UCSD-AML1 (cell line): Measurements from ENCODE around the gene LRRC55.

Experiments used
- DNase-seq: peaks from one replicate; lab custom pipeline; 2025; ENCODE audit not compliant: unreplicated experiment; lab: John Stamatoyannopoulos, UW

Gene LRRC55

GRCh38 chr11:57231539-57232253 lies 49.9 kb downstream of the LRRC55 start:
- no peak for DNase-seq

DNA sequence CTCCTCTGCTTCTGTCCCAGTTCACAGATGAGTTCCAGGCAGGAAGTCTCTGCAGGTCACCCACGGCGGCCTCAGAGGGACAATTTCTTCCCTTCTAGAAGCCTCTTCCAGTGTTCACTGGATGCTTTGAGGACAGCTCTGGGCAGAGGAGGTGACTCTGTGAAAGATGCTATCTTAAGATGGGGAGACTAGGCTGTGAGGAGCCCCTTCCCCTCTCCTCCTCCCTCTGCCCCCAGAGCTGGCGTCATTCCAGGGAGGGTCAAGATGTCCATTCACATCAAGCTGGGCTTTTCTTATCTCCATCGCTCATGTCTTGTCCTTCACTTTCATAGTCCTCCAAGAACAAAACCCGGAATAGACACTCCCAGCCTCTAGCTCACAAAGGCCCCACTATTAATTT lies 51.9 kb downstream of the LRRC55 start:
- DNase-seq, result no peak

DNA sequence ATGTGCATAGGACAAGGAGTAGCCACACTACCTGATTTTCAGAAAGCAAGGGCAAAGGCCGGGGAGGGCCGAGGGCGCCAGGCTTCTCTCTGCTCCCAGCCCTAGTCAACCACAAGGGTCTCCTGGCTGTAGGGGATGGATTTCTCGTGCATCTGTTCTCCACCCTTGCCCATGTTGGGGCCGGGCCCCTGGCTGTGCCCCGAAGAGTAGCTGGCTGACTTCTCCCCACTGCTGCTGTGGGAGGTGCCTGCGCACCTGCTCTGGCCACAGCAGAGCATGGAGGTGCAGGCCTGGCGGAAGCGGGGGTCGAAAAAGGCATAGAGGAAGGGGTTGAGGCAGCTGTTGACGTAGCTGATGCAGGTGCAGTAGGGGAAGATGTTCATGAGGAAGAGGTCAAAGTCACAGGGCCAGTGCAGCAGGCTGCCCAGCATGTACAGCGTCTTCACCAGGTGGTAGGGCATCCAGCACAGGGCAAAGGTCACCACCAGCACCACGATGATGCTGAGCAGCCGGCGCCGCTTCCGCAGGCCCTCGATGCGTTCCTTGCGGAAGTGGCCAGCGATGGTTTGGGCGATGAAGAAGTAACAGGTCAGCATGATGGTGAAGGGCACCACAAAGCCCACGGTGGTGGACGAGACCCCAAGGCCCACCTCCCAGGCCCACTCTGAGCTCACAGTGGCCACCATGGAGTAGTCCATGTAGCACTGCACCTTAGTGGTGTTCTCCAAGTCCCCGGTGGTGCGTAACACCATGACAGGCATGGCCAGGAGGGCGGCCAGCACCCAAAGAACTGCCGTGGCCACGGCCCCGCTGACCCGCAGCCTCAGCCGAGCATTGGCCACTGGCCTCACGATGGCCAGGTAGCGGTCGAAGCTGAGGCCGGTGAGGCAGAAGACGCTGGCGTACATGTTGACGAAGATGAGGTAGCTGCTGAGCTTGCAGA lies 54.3 kb downstream of the LRRC55 start:
- DNase-seq, result no peak

- DNase-seq, result peak; percentile 50
These were observed 55.5 kb downstream of the LRRC55 start, which contains the start of gene APLNR for GRCh38 chr11:57237204-57237681. TSS of gene APLNR (minus strand) at chr11:57237250. CDS start at chr11:57237004, 246 bp downstream.

DNA sequence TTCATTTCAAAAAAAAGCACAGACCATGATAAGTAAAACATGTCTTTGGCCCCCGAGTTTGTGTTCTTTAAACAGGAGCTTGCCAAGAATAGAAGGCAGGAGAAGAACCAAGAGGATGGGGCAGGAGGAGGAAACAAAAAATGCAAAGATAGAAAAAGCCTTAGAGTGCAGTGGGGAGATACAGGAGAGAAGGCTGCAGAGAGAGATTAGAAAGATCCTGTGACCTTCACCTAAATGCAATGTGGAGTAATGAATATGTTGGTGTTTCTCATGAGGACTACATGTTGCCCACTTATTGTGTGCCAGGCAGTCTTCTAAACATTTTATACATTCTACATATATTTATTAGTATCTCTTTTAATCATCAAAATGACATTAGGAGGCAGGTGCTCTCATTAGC lies 57.6 kb downstream of the LRRC55 start:
- DNase-seq, result no peak

DNA sequence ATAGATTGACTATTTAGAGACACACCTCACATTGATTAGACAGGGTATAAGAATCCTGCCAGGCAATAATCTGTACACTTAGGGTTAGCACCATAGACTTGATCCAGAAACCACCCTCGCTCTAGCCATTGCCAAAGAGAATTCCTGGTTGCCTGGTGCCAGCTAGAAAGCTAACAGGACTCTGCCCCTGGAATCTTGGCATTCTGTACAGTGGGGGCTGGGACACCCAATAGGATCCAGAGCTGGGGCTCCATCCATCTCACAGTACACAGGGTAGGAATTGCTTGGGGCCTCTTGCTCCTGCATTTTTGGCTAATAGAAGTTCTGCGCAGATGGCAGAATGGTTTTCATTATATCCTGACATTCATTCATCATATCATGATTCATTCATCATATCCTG lies 58.3 kb downstream of the LRRC55 start:
- DNase-seq, result no peak

GRCh38 chr11:57240757-57241156 lies 59.0 kb downstream of the LRRC55 start:
- no peak for DNase-seq
